Stimulated activated CD4-positive, alpha-beta T cell treated with anti-CD3 and anti-CD28 coated beads, Interleukin-12 subunit alpha, Interleukin-12 subunit beta, amount 100 ng/mL, for 4 hours (primary cell): Measurements from ENCODE around the gene MAP2K5.

Experiments used
- DNase-seq: peaks from one replicate; pipeline ENCODE4 v3.0.0-alpha.2; 2020

Gene MAP2K5

DNA sequence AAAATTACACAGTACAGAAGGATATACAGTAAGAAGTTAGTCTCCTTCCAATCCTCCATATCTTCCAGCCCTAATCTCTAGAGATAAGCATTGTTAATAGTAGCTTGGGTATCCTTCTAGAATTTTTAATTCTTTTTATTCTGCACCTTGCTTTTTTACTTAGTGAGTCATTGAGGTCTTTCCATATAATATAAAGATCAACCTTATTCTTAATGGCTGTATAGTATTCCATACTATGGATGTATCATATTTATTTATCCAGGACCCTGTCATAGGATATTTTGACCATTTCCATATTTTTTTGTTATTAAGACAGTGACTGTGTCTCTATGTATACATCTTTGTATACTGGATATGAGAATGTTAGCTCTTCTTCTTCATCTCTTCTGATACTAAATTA is 246.5 kb downstream of the MAP2K5 start:
- no peak for DNase-seq

DNA sequence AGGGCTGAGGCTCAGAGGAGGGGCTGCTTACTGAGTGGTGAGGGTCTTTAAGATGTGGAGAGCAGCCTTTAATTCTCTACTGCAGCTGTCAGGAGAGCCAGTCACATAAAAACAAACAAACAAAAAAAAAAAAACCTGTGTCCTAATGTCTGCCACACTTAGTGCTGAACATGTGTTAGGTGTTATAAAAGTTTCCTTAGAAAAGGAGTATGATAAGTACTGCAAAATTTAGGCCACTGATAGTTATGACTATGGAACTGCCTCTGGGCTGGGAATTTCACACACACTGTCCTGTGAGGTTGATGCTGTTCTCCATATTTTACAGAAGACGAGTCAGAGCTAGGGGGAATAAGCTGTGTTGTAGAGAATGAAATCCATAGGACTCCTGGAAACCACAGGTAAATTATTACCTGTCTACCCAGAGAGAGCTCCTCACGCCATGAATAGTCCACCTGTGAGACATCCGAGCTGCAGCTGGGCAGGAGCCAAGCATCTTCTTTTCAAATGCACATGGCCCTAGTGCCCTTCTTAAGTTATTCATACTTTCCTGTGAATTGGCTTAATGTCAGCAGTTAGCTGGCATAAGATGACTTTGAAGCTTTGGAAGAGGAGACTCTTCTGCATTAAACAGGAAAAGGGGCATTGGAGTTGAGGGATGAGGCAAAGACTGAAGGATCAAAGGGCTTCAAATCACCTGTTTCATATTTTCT is 248.3 kb downstream of the MAP2K5 start:
- no peak for DNase-seq

DNA sequence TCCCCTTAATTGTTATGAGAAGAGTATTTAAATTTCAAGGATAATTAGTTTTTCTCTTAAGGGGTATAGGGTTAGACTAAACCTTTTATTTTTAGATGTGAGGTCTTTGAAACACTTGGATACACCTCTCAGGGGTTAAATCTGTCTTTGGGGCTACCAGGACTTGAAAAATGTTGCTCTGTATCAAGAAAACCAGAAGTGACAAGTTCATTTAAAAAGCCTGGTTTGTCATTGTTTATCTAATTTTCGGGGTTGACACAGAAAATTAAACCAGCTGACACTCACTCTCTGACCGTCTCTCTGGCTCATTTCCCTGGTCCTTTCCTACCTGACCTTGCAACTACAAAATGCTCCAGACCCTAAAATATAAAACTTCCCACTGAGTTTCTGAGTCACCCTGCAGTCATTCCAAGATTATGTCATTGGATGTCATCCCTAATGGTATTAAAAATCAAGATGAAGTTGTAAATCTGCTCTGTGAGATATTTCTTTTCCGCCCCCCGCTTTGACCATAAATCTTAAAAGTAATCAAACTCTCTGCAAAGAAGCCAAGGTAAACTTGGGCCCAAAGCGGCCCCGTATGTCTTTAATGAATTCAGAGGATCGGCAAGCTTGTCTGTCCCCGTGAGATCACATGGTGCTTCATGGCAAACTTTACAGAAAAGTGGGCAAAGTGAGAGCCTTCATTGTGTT is 249.9 kb downstream of the MAP2K5 start:
- no peak for DNase-seq

DNA sequence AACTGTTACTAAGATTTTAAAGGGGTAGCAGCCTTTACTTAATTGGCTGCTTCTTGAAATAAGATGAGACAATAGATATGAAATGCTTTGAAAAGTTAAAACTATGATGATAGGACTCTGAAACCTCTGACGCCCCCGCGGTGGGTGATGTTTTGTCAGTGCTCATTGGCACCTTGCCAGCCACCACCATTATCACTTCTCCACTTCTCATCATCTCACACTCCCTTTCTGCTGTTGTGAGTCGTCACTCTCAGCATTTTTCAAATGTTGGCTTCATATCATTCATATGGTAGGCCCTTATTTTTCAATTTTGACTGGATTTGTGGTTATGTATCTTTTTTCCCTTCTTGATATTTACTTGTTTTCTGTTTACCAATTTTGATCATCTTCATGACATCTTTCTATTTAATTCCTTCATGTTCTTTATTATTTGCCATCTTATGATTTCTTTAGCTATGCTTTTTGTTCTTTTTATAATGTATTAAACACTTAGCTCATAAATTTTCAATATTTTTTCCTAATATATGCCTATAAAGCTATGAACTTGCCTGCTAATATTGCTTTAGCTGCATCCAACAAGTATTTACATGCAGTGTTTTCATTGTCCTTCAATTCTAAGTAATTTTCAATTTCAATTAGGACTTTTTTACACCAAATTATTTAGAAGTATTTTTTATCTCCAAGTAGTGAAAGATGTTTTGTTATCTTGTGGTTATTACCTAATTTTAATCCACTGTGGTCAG is 252.5 kb downstream of the MAP2K5 start:
- peak; percentile 37 for DNase-seq

DNA sequence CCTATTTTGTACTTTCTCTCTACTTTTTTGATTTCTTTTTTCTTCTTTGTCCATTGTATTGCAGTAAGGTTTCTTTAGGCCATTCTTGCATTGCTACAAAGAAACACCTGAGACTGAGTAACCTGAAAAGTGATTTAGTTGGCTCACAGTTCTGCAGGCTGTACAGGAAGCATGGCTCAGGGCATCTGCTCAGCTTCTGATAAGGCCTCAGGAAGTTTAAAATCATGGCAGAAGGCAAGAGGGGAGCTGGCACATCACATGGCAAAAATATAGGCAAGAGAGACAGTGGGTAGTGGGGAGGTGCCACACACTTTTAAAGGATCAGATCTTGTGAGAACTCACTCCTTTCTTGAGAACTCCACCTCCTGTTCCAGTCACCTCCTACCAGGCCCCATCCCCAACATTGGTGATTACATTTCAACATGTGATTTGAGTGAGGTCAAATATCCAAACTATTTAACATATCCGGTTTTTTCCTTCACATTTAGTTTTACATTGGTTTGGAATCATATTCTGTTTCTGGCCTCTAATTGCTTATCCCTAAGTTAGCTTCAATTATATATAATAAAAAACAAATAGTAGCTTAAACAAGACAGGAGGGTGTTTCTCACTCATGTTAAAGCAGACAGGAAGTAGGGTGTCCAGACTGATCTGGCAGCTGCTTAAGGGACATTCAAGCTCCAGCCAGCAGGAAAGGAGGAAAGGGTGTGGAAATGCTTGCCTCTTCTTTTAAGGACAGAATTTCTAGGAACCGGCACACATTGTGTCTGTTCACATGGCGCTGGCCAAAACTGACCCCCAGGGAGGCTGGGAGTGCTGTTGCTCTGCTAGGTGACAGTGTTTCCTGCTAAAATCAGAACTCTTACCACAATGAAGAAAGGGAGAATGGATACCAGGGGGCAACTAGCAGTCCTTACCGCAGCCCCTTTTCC is 254.0 kb downstream of the MAP2K5 start:
- DNase-seq, result no peak

DNA sequence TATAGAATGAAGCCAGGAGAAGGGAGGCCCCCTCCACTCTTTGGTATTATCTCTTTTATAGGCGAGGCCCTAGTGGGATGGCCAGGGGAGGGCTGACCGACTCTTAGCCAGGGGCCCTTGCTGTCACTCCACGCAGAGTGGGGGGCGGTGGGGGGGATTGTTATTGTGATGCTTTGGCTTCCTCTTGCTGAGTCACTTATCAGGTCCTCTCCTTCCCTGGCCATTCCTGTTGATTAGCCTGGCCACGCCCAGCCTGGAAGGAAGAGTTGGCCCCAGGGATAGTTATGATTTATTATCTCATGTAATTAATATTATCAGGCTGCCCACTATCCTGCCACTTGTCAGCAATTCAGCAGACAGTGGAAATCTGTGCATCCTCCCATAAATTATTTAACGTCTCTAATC is 257.3 kb downstream of the MAP2K5 start:
- no peak for DNase-seq

DNA sequence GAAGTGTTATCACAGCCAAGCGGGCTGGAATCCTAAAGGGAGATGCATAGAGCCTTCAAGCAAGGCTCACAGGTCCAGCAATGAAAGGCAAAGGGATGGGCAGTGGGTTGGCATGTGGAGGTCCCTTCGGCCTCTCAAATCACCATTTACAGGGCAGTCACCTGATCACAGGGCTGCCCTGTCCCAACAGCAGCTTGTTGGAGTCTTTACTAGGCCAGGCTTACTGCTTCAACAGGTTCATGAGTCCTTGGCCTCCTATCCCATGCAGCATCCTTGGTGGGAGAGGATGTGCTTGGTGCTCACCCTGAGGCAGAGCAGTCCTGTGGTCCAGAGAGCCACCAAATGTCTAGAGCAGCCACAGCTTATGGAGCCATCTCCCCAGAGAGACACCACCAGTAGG is 258.6 kb downstream of the MAP2K5 start:
- no peak for DNase-seq

DNA sequence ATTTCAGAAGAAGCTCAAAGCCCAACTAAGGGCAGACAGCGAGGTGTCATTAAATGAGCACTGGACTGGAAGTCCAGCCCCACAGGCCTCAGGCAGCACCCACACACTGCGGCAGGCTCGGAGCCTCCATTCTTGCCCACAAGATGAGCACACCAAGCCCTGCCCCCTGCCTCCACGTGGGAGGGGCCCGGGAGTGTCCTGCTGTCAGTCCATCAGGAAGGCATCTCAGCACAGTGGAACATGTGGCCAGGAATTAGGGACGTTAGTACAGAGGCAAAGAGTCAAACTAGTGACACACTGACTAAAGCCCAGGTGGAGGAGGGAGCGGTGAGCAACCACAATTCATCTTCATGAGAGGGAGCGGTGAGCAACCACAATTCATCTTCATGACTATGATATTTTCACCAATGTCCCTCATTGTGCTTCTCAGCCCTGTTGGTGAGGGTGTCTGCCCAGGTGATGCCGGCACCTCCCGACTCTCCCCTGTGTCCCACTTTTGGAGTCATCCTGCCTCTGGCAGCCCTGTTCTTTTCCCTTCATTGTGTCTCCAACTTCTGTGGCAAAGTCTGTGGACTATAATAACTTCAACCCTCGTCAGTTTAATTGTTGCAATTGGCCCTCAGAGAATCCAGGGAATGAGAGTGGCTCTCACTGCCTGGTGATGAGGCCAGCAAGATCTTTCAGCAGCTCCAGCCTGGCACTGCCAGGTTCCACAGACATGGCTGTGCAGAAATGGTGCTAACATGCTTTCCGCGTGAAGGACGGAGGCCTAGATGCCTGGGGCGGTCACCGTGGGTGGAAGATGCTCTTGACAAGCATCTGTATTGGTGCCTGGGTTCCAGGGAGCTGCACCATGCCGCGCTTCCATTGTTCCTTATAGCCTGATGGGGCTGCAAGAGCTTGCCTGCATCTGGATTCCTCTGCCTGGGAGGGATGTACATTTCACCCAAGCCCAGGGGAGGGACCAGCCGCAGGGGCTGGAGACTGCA is 259.7 kb downstream of the MAP2K5 start:
- no peak for DNase-seq

DNA sequence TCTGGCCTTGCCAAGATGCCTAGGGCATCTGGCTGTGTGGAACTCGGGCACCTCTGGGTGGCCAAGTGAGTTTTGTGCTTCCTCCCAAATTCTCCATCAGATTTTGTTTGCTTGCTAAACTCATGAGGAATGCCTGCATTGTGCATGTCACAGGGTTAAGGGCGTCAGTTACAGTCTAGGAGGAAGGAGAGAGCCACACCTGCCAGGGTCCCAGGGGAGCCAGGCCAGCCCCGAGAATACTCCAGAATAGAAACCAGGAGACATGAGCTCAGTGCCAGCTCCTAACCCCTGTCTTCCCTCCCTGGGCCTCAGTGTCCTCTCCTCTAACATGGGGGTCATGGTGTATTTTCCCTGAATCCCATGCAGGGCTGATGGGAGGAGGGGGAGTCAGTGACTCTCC is 260.8 kb downstream of the MAP2K5 start:
- no peak for DNase-seq

DNA sequence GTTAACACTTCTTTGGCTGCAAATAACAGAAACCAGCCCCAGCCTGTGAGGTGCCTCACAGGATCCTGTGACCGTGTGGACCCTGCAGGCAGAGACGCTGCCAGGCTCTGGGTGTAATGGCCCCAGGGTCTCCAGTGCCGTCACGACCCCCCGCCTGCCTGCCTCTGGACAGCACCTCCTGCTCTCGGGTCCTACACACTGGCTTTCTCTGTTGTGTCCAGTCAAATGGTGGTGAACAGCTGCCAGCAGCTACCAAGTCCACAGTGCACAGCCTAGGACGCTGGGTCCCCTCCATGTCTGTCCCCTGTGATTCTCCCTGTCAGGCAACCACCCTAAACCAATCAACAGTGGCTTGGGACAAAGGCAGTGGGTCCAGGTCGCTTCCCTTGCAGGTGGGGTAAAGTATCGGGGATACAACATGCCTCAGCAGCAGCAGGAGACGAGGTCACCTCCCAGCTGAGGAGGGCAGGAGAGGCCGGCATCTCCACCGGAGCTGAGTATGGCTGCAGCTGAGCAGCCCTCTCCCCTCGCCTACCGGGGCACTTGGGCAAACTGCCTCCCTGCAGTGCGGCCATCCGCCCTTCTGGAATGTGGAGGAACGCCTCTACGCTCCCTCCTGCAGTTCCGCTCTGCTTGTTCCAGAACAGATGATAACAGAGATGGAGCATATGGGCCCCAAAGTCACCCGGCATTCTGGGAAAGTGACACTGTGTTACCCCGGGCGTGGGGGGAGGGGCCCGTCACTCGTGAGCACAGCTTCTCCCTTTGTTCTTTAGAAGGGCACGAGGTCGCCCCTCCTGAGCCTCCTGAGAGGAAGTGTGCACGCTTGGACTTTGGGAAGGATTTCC is 261.7 kb downstream of the MAP2K5 start:
- DNase-seq, result no peak

DNA sequence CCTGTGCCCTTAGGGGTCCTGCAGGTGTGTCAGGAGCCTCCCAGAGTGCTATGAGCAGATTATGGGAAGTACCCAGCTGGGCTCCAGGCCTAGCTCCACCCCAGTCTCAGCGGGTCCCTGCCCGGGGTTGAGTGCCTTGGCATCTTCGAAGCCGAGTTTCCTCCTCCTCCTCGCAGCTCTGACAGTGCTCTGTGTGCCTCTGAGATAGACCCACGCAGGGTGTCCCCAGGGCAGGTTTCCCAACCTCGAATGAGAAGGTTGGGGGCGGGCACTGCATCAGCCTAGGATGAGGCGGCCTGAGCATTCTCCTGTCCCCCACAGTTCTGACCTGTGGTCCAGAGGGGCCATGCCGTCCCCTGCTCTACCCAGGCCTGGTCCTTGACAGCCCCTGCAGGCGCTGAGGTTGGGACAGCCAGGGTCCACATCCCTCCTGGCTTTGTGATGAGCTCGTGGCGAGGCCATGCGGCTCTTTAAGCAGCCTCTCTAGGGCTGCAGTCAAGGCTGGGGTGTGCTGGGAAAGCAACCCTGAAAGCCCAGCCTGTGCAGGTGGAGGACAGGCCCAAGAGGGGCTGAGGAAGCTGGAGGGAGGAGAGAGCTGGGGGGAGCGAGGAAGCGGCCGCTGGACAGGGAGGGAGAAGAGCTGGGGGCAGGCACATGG is 262.6 kb downstream of the MAP2K5 start:
- no peak for DNase-seq

DNA sequence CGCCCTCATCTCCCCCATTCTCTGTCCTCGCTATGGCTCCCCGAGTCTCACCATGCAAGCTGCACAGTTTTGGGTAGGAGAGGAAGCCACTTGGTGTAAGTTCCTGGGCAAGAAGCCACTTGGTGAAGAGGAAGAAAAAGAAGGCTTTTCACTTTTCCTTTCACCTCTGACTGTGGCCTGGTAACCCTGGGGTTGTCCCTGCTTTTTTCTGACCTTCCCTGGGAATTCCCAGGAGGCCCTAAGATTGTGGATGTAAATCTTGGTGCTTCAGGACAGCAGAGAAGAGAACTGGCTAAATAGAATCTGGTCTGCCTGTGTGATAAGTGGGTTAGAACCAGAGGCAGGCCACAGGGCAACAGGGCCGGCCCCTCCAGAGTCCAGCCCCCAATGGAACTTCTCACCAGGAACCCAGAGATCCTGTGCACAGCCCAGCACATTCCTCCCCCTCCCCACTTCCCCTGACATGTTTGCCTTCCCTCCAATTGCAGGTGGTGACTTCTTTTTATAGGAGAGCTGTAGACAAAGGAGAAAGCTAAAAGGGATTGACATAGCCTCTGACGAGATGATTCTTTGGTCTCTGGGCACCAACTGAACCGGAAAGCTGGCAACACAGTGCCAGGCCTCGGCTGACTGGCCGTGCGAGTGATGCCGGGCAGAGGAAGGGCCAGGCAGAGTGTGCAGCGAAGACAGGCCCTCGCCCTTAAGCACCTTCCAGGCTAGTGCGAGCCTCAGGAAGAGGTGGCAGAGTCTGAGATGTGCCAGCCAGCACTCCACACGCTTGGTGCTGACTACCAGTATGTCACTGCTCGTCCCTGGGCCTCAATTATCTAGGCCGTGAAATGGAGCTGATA is 263.4 kb downstream of the MAP2K5 start:
- no peak for DNase-seq

DNA sequence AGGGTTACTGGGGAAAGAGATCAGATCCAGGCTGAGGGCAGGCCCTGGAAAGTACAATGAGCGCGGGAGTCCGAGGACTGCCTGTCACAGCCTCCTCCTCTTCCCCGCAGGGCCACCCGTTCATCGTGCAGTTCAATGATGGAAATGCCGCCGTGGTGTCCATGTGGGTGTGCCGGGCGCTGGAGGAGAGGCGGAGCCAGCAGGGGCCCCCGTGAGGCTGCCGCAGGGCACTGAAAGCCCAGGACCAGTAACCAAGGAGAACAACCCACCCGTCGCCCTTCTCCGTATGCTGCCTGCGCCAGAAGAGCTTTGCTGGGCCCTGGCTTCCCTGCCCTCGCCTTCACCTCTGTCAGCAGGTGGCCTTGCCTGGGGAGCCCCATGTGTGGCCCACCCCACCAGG is 264.0 kb downstream of the MAP2K5 start:
- DNase-seq, result no peak

DNA sequence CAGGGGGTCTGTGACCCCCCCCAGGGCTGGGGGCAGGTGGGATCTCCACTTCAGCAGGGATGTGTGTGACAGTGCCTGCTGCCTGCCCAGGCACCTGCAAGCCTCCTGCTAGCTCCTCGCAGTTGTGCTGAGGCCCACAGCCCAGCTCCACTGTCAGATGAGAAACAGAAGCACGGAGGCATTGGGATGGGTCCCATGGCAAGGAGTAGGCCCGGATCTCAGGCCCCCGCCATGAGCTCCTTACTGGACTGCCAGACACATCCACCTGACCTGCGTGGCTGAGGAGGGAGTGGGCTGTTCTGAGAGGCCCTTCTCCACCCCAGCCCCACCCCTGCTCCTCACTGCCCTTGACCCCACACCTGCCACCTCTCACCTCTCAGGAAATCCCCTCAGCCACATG is 264.6 kb downstream of the MAP2K5 start:
- DNase-seq, result no peak

DNA sequence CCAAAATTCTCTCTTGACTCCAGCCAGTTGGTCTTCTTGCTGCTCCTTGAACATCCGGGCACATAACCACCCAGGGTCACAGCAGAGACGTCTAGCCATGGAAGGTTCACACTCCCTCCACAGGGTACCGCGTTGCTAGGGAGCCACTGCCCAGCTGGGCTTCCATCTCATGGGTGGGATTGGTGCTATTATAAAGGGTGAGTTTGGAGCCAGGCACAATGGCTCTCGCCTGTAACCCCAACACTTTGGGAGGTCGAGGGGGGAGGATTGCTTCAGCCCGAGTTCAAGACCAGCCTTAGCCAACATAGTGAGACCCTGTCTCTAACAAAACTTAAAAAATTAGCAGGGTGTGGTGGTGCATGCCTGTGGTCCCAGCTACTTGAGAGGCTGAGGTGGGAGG is 265.3 kb downstream of the MAP2K5 start:
- DNase-seq, result no peak

DNA sequence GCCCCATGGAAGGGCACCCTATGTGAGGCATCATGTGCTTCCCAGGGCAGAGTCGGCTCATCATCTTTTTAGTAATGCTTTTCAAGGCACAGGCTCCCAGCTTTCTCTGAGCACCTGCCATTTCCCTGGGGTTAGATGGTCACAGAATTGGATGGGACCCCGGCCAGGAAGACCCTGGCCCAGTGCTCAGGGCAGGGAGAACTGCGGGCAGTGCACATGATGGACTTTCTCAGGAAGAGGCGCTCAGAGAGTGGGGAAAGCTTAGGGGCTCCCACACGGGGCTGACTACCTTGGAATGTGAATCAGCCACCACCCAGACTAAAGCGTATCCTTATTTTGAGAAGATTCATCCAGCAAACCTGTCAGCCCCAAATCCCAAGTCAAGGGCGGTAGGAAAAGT is 266.3 kb downstream of the MAP2K5 start:
- no peak for DNase-seq

DNA sequence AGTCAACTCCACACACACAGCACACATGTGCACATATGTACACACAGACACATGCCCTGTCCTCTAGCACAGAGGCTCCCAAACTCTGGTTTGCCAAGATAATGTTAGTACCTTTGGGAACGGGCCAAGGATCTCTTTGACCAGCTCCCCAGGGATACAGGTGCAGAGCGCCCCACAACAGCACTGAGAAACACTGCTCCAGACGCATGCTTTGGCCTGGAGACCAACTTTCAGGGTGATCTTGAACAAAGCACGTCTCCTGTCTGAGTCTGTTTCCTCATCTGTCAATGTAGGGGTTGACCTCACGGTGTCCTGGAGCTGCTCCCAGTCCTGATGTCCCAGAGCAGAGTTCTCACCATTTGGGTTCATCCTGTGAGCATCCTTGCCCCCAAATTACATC is 266.9 kb downstream of the MAP2K5 start:
- no peak for DNase-seq

DNA sequence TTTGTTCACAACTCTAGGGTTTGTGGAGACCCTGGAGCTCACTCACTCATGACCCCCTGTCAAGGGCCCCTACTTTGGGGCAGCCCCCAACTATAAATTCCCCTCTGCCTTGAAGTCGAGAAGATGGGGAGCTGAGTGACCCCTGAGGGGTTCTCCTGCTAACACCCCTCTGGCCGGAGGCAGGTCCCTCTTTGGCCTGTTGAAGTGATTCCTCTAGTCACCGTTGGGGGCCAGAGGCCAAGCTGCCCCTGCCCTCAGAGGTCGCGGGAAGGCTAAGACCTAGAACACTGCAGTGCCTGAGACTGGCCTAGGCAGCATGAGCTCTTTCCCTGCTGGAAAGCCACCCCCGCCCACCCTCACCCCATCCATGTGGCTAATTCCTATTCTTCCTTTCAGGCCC is 267.4 kb downstream of the MAP2K5 start:
- no peak for DNase-seq

DNA sequence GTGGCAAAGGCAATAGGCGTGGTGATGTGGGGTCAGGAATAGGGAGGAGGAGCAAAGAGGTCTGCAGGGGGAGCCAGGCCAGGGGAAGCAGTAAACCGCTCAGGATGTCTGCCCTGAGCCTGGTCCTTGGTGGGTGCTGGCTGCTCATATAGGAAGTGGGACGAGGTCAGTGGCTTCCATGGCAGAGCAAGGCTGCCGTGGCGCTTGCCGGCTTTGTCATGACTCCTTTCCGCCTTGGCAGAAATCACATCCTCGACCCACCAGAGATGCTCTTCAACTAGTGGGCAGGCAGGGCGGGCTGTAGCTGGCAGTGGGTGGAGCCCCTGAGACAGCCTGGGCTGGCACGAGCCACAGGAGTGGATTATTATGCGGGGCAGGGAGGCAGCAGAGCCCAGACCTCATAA is 269.7 kb downstream of the MAP2K5 start:
- DNase-seq, result no peak
